IPS-NIHi11 (cell line): ENCODE results near the gene HRH1.
"Not testable (repeated sequence)": the region's sequence is repeated elsewhere in the genome, so short reads cannot be mapped to it uniquely, and the experiment has no call there.

Source experiments
- DNase-seq: peaks from one replicate; pipeline ENCODE4 v3.0.0; 2012; ENCODE audit warnings: mixed read lengths, low spot score

HRH1 gene, protein sequence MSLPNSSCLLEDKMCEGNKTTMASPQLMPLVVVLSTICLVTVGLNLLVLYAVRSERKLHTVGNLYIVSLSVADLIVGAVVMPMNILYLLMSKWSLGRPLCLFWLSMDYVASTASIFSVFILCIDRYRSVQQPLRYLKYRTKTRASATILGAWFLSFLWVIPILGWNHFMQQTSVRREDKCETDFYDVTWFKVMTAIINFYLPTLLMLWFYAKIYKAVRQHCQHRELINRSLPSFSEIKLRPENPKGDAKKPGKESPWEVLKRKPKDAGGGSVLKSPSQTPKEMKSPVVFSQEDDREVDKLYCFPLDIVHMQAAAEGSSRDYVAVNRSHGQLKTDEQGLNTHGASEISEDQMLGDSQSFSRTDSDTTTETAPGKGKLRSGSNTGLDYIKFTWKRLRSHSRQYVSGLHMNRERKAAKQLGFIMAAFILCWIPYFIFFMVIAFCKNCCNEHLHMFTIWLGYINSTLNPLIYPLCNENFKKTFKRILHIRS

DNA sequence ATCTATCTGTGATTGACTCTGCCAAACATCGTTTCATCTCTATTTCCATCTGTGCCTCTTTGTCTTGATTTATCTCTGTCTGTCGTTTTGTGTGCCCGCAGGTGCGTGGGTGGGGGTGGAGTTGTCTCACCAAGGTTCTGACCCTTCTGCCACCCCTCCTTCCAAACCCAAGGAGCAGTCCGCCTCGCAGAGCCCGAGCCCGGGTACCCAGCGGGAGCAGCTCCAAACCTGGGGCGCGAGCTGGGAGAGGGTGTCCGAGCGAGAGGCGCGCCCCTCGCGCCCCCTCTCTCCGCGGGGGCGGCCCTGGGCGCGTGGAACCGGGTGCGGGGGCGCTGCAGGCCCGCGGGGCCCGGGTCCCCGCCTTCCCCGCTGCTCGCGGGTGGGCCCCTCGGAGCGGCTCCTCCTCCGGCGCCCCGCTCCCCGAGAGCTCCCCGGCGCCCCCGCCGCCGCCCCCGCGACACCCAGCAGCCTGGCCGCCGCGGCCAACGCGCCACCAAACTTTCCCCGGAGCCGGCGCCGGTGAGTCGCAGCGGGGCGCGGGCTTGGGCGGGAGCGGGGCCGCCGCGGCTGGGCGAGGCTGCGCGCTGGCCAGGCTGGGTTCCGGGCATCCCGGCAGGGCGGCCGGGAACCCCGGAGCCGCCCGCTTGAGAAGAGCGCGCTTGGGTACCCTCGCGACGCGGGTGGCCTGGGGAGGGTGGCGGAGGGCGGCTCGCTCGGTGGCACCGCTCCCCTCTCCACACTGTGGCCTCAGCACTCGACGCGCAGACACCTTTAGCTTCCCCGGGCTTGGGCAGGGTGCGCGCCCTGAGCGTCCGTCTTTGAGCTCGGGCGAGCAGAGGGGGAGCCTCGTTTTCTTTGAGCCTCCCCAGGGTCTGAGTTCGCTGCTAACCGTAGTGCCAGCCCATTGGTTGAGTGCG is at the start of gene HRH1:
Gene HRH1, plus strand, starts transcription at position 458 of the 917 bp plus-strand sequence. CDS start 104,545 bp downstream, outside the sequence.
- peak; percentile 62 for DNase-seq

DNA sequence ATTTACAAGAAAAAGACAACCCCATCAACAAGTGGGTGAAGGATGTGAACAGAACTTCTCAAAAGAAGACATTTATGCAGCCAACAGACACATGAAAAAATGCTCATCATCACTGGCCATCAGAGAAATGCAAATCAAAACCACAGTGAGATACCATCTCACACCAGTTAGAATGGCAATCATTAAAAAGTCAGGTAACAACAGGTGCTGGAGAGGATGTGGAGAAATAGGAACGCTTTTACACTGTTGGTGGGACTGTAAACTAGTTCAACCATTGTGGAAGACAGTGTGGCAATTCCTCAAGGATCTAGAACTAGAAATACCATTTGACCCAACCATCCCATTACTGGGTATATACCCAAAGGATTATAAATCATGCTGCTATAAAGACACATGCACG is 41.0 kb upstream of the HRH1 start:
- DNase-seq = not testable (repeated sequence)

DNA sequence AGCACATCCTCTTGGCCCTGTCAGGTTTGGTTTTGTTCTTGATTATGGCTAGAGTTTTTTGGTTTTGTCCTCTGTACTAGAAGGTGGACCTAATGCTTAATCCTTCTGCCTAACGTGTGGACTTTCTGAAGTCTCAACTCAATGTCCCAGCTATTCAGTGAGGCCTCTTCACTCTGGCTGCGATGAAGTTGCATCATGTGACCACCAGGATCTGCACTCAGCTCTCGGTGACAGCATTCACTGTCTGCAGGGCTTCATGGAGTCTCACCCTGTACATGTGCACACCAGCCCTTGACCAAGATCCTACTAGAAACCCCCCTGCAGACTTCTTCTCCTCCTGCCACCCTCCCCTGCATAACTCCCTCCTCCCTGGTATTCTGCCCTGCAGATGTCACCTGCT is 38.7 kb upstream of the HRH1 start:
- DNase-seq = no peak

DNA sequence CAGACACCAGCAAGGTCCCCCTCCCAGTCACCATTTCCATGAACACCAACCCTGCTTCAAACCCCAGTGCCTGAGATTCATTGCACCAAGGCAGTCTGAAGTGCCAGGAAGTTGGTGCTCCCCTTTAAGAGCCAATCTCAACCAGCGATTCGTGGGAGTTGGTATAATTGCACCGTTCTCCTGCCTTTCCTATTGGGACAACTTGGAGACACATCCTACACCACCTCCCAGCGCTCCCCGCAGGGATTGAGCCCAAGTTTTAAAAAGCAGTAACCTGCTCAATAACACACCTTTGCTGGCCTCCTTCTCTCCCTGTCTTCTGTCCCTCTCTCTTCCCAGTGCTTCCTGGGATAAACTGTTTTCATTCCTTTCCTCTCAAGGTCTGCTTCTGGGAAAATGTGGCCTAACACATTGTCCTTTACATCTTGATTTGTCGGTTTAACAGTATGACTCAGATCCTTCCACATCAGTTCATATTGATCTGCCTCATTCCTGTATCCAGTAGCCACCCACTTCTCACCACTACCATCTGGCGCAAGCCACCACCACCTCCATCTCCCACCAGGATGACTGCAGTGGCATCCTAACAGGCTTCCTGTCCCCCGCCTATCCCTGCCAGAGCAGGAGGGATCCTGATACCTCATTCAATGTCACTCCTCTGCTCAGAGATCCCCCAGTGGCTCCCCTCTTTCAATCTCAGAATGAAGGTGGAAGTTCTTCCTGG is 37.8 kb upstream of the HRH1 start:
- DNase-seq = no peak

DNA sequence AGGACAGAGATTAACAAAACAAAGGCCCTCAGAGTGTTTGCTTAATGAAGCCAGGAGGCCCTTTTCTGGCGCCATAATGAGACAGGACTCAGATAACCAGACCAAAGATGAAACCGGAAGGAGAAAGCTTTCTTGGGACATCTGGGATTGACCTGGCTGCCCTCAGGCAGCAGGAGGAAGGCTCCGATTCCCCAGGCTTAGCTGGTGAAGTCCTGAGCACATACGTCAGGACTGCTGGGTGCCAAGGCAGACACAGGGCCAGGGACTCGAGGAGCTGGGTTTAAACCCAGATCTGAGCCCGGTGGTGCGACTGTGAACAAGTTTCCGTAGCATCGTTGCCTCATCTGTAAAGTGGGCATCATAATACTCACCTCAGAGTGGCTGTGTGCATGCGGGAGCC is 36.7 kb upstream of the HRH1 start:
- DNase-seq = no peak

DNA sequence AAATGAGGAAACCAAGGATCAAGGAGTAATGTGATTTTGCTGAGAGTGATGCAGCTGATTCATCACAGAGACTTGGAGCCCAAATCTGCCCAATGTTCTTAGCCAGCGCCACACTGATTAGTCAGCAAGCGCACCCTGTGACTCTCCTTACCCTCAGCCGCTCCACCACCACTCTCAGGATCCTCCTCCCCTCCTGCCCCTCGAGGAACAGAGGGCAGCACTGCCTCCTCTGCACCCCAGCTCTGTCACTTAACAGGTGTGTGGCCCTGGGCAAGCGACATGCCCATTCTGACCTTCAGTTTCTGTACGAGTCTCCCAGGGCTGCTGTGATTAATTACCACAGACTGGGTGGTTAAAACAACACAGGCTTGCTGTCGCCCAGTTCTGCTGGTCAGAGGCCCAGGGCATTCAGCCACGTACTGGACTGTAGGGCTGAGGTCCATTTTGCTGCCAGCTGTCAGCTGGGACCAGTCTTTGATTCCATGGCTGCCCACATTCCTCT is 36.1 kb upstream of the HRH1 start:
- DNase-seq = no peak

DNA sequence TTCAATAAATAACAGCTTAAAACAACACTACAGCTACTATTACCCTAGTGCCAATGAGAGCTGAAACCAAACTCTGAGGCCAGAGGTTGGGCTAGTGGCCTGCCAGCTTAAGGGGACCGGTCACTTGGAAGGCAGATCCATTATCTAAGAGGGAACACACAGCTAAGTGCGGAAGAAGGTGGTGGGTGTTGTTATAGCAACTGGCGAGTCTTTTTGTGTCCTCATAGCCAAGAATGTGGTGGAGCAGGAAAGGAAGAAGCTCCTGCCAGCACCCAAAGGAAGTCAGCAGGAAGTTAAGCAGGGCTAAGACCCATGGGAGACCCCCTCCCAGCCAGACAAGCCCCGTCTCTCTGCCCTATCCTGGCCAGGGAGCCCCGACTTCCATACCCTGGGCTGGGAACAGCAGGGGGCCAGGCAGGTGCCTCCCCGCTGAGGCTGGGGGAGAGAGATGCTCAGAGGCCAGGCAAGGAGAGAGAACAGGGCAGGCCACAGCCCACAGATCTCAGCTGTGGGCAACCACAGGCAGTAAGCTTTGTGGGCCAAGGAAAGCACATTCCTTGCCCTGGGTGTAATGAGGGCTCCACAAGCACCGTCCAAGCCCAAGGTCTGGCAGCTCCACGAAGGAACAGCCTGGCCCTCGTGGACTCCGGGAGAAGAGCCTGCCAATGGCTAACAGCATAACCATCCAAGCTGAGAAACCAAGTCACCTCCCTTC is 34.0 kb upstream of the HRH1 start:
- DNase-seq = no peak

DNA sequence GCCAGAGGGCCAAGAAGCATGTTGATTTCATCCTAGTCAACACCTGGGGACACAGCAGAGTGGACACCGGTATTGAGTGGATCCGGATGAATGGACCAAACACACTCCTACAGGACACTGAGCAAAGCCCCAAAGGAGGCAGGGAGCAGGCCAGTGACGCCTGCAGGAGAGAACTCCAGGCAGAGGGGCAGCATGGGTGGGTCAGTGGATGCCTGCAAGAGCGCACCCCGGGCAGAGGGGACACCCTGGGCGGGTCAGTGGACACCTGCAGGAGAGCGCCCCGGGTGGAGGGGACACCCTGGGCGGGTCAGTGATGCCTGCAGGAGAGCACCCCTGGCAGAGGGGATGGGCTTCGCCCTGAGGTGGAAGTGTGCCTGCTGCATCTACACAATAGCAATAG is 27.6 kb upstream of the HRH1 start:
- no peak for DNase-seq

DNA sequence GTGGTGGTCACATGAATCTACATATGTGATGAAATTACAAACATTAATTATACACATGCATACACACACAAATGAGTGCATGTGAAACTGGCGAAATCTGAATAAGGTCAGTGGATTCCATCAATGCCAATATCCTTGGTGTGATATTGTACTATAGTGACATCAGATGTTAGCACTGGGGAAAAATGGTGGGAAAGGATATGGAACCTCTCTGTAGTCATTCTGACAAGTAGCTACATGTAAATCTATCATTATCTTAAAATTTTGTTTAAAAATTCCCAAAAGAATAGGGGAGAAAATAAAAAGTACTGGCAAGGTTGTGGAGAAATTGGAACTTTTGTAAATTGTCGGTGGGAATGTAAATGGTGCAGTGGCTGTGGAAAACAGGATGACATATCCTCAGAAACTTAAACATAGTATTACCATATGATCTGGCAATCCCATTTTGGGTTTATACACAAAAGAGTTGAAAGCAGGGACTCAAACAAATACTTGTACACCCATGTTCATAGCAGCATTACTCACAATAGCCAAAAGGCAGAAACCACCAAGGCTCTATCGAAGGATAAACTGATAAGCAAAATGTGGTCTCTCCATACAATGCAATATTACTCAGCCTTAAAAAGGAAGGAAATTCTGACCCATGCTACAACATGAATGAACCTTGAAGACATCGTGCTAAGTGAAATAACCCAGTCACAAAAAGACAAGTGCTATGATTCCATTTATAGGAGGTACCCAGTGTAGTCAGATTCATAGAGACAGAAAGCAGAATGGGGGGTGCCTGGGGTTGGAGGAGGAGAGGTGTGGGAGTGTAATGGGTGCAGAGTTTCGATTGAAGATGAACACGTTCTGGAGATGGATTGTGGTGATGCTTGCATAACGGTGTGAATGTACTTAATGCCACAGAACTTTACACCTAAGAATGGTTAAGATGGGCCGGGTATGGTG is 25.3 kb upstream of the HRH1 start:
- DNase-seq = no peak

DNA sequence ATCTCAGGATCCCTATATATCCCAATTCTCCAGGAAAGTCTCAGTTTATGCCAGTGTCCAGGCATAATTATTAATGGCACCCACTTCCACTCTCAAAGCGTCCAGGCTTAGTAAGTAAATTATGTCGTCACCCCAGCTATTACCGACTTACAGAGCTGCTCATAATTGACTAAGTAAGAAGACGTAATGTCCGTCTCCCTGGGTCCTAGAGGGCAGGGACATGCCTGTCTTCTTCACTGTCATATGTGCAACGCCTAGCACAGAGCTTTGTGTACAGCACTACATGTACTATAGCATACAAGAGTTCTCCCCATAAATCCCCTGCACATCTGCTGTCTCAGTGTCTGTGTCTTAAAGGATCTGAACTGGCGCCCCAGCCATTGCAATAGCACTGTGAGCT is 23.9 kb upstream of the HRH1 start:
- no peak for DNase-seq

DNA sequence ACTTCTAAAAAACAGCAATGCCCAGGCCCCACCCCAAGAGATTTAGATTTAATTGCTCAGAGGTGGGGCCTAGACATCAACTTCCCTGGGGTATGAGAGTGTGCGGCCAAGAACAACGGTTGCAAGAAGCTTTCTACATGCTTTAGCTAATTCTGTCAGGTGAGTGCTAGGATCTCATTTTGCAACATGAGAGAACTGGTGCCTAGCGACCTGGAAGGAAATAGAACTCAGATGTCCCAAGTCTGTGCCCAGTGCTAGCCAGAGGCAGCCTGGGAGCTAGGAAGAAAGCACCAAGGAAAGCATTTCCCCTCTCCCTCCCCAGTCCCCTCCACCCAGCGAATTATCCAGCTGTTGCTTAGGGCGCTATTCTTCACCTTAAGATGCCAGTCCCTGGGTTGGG is 22.9 kb upstream of the HRH1 start:
- DNase-seq = no peak

DNA sequence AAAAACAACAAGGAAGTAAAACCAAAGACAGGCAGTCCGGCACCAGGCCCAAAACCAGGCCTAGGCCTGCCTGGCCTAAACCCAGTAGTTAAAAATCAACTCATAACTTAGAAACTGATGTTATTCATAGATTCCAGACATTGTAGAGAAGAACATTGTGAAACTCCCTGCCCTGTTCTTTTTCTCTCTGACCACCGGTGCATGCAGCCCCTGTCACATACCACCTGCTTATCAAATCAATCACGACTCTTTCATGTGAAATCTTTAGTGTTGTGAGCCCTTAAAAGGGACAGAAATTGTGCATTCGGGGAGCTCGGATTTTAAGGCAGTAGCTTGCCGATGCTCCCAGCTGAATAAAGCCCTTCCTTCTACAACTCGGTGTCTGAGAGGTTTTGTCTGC is 22.4 kb upstream of the HRH1 start:
- DNase-seq = not testable (repeated sequence)

DNA sequence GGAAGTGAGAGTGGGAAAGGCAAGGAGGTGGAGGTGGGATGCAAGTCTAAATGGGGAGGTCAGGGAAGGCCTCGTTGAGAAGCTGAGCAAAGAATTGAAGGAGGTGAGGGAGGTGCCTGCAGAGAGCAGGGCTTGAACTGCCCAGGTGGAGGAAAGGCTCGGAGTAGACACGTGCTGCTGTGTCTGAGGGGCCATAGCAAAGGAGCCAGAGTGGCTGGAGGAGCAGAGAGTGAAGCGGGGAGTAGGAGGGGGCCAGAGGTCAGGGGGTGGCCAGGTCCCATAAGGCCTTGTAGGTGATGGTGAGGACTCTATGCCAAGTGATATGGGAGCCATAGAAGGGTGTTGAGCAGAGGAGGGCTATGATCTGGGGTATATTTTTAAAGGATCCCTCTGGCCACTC is 21.4 kb upstream of the HRH1 start:
- no peak for DNase-seq

DNA sequence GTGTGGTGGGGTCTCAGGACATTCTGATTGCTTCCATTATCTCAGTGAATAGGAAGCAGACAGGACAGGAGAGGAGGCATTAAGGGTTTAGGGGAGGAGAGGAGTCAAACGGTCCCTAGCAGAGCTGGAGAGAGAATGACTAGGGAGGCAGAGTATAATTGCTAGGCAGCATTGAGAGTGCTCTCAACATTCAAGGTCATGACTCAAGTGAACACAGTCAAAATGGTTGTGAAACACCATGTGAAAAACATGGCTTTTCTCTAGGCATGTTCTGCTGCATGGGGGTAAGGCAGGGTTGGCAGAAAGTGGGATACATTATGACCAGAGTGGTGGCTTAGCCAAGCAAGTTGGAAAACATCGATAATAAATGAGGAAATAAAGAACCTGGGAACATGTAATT is 19.5 kb upstream of the HRH1 start:
- no peak for DNase-seq

DNA sequence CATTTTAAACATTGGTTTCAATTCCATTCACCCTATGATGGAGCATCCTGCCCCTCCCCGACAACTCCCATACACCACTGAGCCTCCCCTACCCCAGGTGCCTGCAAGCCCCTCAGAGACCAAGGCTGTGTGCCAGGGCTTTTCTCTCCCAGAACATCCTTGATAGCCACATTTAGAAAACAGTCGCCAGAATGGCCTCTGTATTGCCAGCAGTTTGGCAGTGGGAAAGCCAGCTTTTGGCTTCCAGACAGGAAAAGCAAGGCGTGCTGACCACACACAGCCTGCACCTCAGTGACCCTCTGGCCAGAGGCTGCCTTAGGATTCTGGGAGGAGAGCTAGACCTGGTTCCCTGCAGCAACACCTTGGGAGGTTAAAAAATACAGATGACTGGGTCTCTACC is 18.2 kb upstream of the HRH1 start:
- DNase-seq = no peak

DNA sequence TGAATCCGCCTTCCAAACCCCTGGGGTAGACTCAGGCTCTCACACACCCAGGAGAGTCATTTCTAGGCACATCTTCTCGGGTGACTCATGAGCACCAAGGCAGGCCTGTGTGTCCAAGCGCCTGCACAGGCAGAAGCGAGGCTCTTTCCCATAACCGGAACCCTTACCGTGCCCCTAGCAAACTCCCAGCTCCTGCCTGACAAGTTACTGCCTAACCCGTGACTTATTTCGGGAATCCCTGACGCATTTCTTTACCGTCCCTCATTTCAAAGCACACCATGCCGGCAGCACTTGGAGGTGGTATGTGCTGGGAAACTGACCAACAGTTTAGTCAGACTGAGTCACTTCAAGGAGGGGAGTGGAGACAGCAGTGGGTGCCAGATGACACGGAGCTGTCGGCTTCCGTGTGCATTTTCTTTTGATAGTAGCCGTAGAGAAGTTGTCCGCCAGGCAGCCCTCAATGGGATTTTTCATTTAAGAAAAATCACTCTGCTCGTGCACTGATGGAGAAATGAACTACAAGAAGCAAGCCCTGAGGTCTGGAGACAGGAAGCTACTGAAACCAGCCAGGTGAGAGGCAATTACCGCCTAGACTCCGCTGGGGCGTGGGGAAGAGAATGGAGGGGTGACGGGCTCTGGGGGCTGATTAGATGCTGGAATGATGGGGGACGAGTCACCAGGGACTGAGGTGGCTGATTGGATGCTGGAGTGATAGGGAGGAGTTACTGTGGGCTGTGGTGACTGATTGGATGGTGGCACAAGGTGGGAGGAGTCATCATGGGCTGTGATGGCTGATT is 17.3 kb upstream of the HRH1 start:
- peak; percentile 89 for DNase-seq

DNA sequence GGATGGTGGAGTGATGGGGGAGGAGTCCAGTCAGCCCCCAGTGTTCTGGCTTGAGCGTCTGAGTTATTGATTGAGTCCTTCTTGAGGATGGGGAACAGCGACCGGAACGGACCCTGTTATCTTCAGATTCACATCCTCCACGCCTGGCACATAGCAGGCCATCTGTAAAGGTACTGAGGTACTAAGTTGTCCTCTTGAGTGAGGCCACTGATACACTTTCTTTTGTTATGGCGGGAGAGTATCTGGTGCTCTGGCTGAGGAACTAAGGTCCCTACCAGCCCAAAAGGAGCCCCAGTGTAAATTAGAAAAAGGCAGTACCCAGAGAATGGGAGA is 16.7 kb upstream of the HRH1 start:
- no peak for DNase-seq

DNA sequence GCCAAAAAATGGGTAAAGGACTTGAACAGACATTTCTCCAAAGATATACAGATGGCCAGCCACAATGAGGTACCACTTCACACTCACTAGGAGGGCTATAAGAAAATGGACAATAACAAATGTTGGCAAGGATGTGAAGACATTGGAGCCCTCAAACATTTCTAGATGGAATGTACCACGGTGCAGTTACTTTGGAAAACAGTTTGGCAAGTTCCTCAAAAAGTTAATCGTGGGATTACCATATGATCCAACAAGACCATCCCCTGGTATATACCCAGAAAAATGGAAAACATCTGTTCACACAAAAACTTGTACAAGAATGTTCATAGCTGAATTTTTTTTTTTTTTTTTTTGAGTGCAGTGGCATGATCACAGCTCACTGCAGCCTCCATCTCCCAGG is 15.9 kb upstream of the HRH1 start:
- DNase-seq = no peak

DNA sequence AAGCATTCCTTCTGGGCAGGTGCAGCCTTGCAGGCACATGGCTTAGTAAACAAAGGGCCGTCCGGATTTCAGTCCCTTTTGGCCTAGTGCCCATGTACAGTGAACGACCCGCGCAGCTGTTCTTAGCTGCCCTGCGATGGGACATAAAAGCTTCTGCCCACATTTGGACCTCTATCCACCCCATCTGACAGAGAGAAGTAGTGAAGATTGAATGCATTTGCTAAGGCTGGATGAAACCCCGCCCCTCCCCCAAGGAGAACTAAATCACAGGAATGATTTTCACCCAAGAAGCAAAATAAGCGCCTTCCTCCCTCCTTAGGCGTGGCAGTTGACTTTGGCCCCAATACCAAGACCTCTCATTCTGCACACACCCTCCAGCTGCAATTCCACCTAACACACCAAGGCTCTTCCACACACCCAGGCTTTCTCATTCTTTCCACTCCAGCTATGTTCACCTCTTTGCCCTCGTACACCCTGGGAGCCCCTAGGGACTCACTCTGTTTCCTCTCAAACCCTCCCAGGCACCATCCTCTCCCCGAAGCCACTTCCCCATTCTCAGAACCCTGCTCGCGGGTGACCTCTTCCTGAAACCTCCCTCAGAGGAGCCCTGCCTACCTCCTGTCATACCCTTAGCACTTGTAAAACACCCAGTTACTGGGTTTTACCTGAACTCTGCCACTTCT is 14.1 kb upstream of the HRH1 start:
- DNase-seq = no peak
